ENCODE results near the gene OSBP.
"Not testable (repeated sequence)": the region's sequence is repeated elsewhere in the genome, so short reads cannot be mapped to it uniquely, and the experiment has no call there.

The OSBP gene

DNA sequence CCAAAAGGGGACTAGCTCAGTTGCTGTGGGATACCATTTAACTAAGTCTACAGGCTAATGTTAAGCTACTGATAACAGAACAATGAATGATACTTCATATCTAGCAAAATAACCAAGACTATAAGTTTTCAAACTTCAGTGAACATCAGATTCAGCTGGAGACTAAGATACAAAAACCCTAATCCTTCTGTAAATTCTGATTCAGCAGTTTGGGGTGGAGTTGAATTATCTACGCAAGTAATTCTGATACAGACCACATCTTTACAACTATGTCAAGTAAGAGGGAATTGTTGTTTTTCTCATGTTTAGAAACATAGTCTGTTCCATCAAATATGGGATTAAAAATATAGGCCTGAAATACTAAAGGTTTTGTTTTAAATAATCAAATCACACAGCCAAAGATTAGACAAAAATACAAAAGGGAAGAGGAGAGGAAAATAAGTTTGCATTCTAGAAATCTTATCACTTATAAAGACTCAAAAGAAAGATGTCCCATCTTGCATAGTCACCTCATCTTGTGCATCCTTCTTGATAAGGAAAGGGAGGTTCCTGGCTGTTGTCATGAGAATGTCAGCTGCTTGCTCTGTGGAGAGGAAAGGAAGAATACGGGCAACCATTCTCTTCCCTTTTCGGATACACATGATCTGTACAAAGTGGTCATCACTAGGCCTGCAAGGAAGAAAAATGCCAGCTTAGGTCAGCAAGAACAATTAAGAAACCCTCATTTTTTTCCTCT is 31.8 kb upstream of the OSBP start:
- ChIA-PET CTCF (no interaction called here), POLR2A (interaction anchor here (1.0 kb wide), 1 partner anchor 8 kb away, joined by 5 read pairs; no protein-coding TSS in a partner anchor)
- TF ChIP-seq SUZ12 (IDR thresholded peaks at IDR 0.05) (no peak), NFRKB (IDR thresholded peaks at IDR 0.05) (no peak), SP1 (IDR thresholded peaks at IDR 0.05) (no peak), ZNF384 (IDR thresholded peaks at IDR 0.05) (no peak), LEF1 (IDR thresholded peaks at IDR 0.05; ENCODE audit: borderline replicate concordance) (no peak), FOXA1 (IDR thresholded peaks at IDR 0.05) (no peak), BHLHE40 (IDR thresholded peaks at IDR 0.05; ENCODE audit: borderline replicate concordance) (no peak), FOXM1 (IDR thresholded peaks at IDR 0.05; ENCODE audit: borderline replicate concordance) (no peak), L3MBTL2 (conservative IDR thresholded peaks at IDR 0.05) (no peak), ELF4 (IDR thresholded peaks at IDR 0.05) (no peak), CTBP1 (IDR thresholded peaks at IDR 0.05; ENCODE audit: borderline replicate concordance) (no peak), ARNT (IDR thresholded peaks at IDR 0.05) (no peak), TARDBP (IDR thresholded peaks at IDR 0.05) (no peak), HDGF (IDR thresholded peaks at IDR 0.05; ENCODE audit: borderline replicate concordance) (no peak), FOXK2 (IDR thresholded peaks at IDR 0.05) (no peak)
- TF ChIP-seq, protein P1, sequence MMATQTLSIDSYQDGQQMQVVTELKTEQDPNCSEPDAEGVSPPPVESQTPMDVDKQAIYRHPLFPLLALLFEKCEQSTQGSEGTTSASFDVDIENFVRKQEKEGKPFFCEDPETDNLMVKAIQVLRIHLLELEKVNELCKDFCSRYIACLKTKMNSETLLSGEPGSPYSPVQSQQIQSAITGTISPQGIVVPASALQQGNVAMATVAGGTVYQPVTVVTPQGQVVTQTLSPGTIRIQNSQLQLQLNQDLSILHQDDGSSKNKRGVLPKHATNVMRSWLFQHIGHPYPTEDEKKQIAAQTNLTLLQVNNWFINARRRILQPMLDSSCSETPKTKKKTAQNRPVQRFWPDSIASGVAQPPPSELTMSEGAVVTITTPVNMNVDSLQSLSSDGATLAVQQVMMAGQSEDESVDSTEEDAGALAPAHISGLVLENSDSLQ (IDR thresholded peaks at IDR 0.05): no peak
- DNase-seq (ENCODE audit: extremely low spot score): no peak

DNA sequence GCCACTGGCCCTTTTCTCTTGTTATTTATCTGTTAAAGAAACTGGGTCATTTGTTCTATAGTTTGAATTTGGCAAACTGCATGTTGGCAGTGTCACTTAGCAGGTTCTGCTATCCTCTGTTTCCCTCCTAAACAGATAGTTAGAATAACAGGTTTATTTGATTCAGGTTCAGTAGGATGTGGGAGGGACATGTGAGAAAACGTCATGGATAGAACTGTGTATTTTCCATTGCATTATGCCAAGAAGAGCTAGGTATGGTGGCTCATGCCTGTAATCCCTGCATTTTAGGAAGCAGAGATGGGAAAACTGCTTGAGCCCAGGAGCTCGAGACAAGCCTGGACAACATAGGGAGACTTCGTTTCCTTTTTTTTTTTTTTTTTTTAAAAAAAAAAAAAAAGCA is 29.0 kb upstream of the OSBP start:
- ChIA-PET POLR2A (no interaction called here), CTCF (no interaction called here)
- TF ChIP-seq TARDBP (IDR thresholded peaks at IDR 0.05) (no peak), FOXM1 (IDR thresholded peaks at IDR 0.05; ENCODE audit: borderline replicate concordance) (no peak), BHLHE40 (IDR thresholded peaks at IDR 0.05; ENCODE audit: borderline replicate concordance) (no peak)
- no peak for DNase-seq (ENCODE audit: extremely low spot score)

DNA sequence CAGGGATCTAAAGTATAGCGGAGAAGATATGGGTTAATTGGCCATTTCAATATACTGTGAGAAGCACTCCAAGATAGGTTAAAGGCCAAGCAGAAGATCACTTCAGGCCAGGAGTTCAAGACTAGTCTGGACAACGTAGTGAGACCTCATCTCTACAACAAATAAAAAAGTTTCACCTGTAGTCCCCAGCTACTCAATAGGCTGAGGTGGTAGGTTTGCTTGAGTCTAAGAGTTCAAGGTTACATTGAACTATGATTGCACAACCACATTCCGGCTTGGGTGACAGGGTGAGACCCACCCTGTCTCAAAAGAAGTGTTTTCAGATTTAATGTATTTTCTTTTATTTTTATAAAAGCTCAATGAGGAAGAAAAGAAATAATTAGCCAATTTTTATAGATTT is 27.8 kb upstream of the OSBP start:
- ChIA-PET POLR2A (interaction anchor here (1.5 kb wide), 1 partner anchor 28 kb away, joined by 3 read pairs; the partner anchor contains the start of gene OSBP), CTCF (no interaction called here)

DNA sequence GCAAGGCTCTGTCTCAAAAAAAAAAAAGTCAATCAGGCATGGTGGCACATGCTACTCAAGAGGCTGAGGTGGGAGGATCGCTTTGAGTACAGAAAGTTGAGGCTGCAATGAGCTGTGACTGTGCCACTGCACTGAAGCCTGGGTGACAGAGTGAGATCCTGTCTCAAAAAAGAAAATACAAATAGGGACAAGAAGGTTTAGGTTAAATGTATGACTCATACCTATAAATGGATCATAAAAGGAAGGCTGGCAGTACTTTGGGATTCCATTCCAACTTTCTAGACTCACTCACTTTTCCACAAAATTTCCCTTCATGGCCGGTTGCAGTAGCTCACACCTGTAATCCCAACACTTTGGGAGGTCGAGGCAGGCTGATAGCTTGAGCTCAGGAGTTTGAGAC is 25.6 kb upstream of the OSBP start:
- TF ChIP-seq ELF4 (IDR thresholded peaks at IDR 0.05): no peak
- TF ChIP-seq BHLHE40 (IDR thresholded peaks at IDR 0.05; ENCODE audit: borderline replicate concordance): no peak
- TF ChIP-seq CTBP1 (IDR thresholded peaks at IDR 0.05; ENCODE audit: borderline replicate concordance): no peak
- TF ChIP-seq FOXK2 (IDR thresholded peaks at IDR 0.05): no peak
- no peak for TF ChIP-seq SP1 (IDR thresholded peaks at IDR 0.05)
- TF ChIP-seq HDGF (IDR thresholded peaks at IDR 0.05; ENCODE audit: borderline replicate concordance): no peak
- no peak for TF ChIP-seq SUZ12 (IDR thresholded peaks at IDR 0.05)
- no peak for TF ChIP-seq FOXA1 (IDR thresholded peaks at IDR 0.05)
- no peak for TF ChIP-seq L3MBTL2 (conservative IDR thresholded peaks at IDR 0.05)
- POLR2A ChIA-PET: no interaction called here
- no peak for DNase-seq (ENCODE audit: extremely low spot score)
- CTCF ChIA-PET: interaction anchor here (0.6 kb wide), 2 partner anchors 138 to 1869 kb away, joined by 3 to 6 read pairs; no protein-coding TSS in a partner anchor

More for the DNA sequence above, 27.8 kb upstream of the OSBP start:
- TF ChIP-seq L3MBTL2 (conservative IDR thresholded peaks at IDR 0.05) (no peak), ARNT (IDR thresholded peaks at IDR 0.05) (no peak), ELF4 (IDR thresholded peaks at IDR 0.05) (no peak), SP1 (IDR thresholded peaks at IDR 0.05) (no peak), CTBP1 (IDR thresholded peaks at IDR 0.05; ENCODE audit: borderline replicate concordance) (no peak), FOXK2 (IDR thresholded peaks at IDR 0.05) (no peak), ZNF384 (IDR thresholded peaks at IDR 0.05) (no peak), FOXM1 (IDR thresholded peaks at IDR 0.05; ENCODE audit: borderline replicate concordance) (no peak), TARDBP (IDR thresholded peaks at IDR 0.05) (no peak), NFRKB (IDR thresholded peaks at IDR 0.05) (no peak)
- DNase-seq (ENCODE audit: extremely low spot score): no peak

DNA sequence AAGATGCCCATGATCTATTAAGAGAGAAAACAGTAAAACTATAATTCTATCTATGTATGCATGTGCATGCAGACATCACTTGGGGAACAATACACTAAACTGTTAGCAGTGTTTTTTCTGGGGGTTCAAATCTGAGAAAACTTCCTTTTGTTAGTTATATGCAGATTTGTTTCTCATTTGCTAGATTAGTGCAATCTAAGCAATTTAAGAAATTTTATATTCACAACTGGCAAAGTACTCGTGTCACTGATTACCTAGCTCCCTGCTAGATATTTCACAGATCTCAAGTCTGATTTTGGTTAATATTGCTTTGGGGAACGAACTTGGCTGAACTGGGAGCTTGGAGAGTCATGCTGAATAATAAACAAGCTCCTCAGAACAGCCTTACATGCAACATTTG is 14.9 kb upstream of the OSBP start:
- CTCF ChIA-PET: no interaction called here
- no peak for DNase-seq (ENCODE audit: extremely low spot score)
- POLR2A ChIA-PET: interaction anchor here (2.9 kb wide), 1 partner anchor 14 kb away, joined by 9 read pairs; the partner anchor contains the start of gene OSBP
- TF ChIP-seq SP1 (IDR thresholded peaks at IDR 0.05) (no peak), FOXM1 (IDR thresholded peaks at IDR 0.05; ENCODE audit: borderline replicate concordance) (no peak), BHLHE40 (IDR thresholded peaks at IDR 0.05; ENCODE audit: borderline replicate concordance) (no peak), ARNT (IDR thresholded peaks at IDR 0.05) (no peak), SUZ12 (IDR thresholded peaks at IDR 0.05) (no peak), FOXA1 (IDR thresholded peaks at IDR 0.05) (no peak), TARDBP (IDR thresholded peaks at IDR 0.05) (no peak), NFRKB (IDR thresholded peaks at IDR 0.05) (no peak), L3MBTL2 (conservative IDR thresholded peaks at IDR 0.05) (no peak), CTBP1 (IDR thresholded peaks at IDR 0.05; ENCODE audit: borderline replicate concordance) (no peak), FOXK2 (IDR thresholded peaks at IDR 0.05) (no peak), HDGF (IDR thresholded peaks at IDR 0.05; ENCODE audit: borderline replicate concordance) (no peak), ELF4 (IDR thresholded peaks at IDR 0.05) (no peak)
- TF ChIP-seq, protein P1 (IDR thresholded peaks at IDR 0.05): no peak

DNA sequence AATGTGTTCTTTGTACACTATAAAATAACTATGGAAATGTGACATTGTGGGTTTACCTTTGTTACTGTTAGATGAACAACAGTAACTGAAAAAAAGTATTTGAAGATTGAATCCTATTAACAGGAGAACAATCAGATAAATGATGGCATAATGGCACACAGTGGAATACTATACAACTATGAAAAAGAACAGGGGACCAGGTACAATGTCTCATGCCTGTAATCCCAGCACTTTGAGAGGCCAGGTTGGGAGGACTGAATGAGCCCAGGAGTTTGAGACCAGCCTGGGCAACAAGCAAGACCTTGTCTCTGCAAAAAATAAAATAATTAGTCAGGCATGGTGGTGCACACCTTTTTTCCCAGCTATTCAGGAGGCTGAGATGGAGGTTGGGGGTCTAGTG is 14.4 kb upstream of the OSBP start:
- DNase-seq (ENCODE audit: extremely low spot score): no peak
- no peak for TF ChIP-seq CTBP1 (IDR thresholded peaks at IDR 0.05; ENCODE audit: borderline replicate concordance)
- TF ChIP-seq HDGF (IDR thresholded peaks at IDR 0.05; ENCODE audit: borderline replicate concordance): no peak
- no peak for TF ChIP-seq TARDBP (IDR thresholded peaks at IDR 0.05)
- no peak for TF ChIP-seq SP1 (IDR thresholded peaks at IDR 0.05)
- TF ChIP-seq FOXA1 (IDR thresholded peaks at IDR 0.05): no peak
- no peak for TF ChIP-seq FOXK2 (IDR thresholded peaks at IDR 0.05)
- TF ChIP-seq, protein P1 (IDR thresholded peaks at IDR 0.05): no peak
- no peak for TF ChIP-seq ARNT (IDR thresholded peaks at IDR 0.05)
- TF ChIP-seq NFRKB (IDR thresholded peaks at IDR 0.05): no peak
- no peak for TF ChIP-seq ELF4 (IDR thresholded peaks at IDR 0.05)
- no peak for TF ChIP-seq L3MBTL2 (conservative IDR thresholded peaks at IDR 0.05)
- no peak for TF ChIP-seq BHLHE40 (IDR thresholded peaks at IDR 0.05; ENCODE audit: borderline replicate concordance)
- no peak for TF ChIP-seq LEF1 (IDR thresholded peaks at IDR 0.05; ENCODE audit: borderline replicate concordance)
- TF ChIP-seq FOXM1 (IDR thresholded peaks at IDR 0.05; ENCODE audit: borderline replicate concordance): no peak
- TF ChIP-seq SUZ12 (IDR thresholded peaks at IDR 0.05): no peak
- no peak for TF ChIP-seq ZNF384 (IDR thresholded peaks at IDR 0.05)
- POLR2A ChIA-PET: interaction anchor here (2.3 to 2.9 kb wide), 2 partner anchors 14 to 39 kb away, joined by 7 to 9 read pairs; partner anchors contain the start of genes OSBP and PATL1
- CTCF ChIA-PET: no interaction called here

DNA sequence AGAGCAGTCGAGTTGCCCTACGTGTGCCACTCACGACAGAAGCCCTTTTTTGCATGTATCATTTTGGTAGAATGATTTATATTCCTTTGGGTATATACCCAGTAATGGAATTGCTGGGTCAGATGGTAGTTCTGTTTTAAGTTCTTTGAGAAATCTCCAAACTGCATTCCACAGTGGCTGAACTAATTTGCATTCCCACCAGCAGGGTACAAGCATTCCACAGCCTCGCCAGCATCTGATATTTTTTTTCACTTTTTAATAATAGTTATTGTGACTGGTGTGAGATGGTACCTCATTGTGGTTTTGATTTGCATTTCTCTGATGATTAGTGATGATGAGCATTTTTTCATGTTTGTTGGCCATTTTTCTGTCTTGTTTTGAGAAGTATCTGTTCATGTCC is 11.4 kb upstream of the OSBP start:
- DNase-seq (ENCODE audit: extremely low spot score); POLR2A ChIA-PET; CTCF ChIA-PET: not testable (repeated sequence)
